ENCODE measurements around the gene CTSO.

The CTSO gene

GRCh38 chr4:155953151-155954117 lies at the start of gene CTSO:
CTSO (minus strand) TSS chr4:155953866; CDS start chr4:155953847, 19 bp downstream.
- DNase-seq = peak; percentile 64 to 78

- no peak for DNase-seq
Observed at GRCh38 chr4:156000491-156000890, 46.8 kb upstream of the CTSO start.

GRCh38 chr4:155999725-156000124 lies 46.1 kb upstream of the CTSO start:
- no peak for DNase-seq

GRCh38 chr4:155995069-155995468 lies 41.4 kb upstream of the CTSO start:
- no peak for DNase-seq

- DNase-seq = no peak
Observed at GRCh38 chr4:155984106-155984797, 30.6 kb upstream of the CTSO start.

GRCh38 chr4:155982736-155983385 lies 29.2 kb upstream of the CTSO start:
- no peak for DNase-seq

GRCh38 chr4:155978810-155979209 lies 25.1 kb upstream of the CTSO start:
- no peak for DNase-seq

- no peak for DNase-seq
Observed at GRCh38 chr4:155975511-155975910, 21.8 kb upstream of the CTSO start.

- no peak for DNase-seq
Observed at GRCh38 chr4:155974996-155975395, 21.3 kb upstream of the CTSO start.

GRCh38 chr4:155974476-155974749 lies 20.7 kb upstream of the CTSO start:
- no peak for DNase-seq

GRCh38 chr4:155973639-155974475 lies 20.2 kb upstream of the CTSO start:
- DNase-seq = no peak

GRCh38 chr4:155972098-155972497 lies 18.4 kb upstream of the CTSO start:
- no peak for DNase-seq

GRCh38 chr4:155966731-155967395 lies 13.2 kb upstream of the CTSO start:
- DNase-seq = no peak

GRCh38 chr4:155966171-155966570 lies 12.5 kb upstream of the CTSO start:
- no peak for DNase-seq

GRCh38 chr4:155964016-155964891 lies 10.6 kb upstream of the CTSO start:
- no peak for DNase-seq

GRCh38 chr4:155962767-155963166 lies 9.1 kb upstream of the CTSO start:
- no peak for DNase-seq

GRCh38 chr4:155961575-155961974 lies 7.9 kb upstream of the CTSO start:
- no peak for DNase-seq

- no peak for DNase-seq
Observed at GRCh38 chr4:155960522-155960921, 6.9 kb upstream of the CTSO start.

- no peak for DNase-seq
Observed at GRCh38 chr4:155959417-155959816, 5.8 kb upstream of the CTSO start.

- no peak for DNase-seq
Observed at GRCh38 chr4:155956461-155956860, 2.8 kb upstream of the CTSO start.

- no peak for DNase-seq
Observed at GRCh38 chr4:155954939-155955338, 1.3 kb upstream of the CTSO start.

All from CD4-positive, alpha-beta T cell treated with Interferon alpha-2 for 1 hour (primary cell).